GM18907 (cell line): ENCODE measurements around the gene PWWP2B.
"Not testable (repeated sequence)": the region's sequence is repeated elsewhere in the genome, so short reads cannot be mapped to it uniquely, and the experiment has no call there.

Experiments
- ATAC-seq: cut with Tn5 transposase; IDR thresholded peaks from one replicate; pipeline ENCODE4 v1.9.1; 2021; ENCODE audit warnings: mild to moderate bottlenecking, moderate library complexity; ENCODE audit not compliant: unreplicated experiment

Gene PWWP2B

DNA sequence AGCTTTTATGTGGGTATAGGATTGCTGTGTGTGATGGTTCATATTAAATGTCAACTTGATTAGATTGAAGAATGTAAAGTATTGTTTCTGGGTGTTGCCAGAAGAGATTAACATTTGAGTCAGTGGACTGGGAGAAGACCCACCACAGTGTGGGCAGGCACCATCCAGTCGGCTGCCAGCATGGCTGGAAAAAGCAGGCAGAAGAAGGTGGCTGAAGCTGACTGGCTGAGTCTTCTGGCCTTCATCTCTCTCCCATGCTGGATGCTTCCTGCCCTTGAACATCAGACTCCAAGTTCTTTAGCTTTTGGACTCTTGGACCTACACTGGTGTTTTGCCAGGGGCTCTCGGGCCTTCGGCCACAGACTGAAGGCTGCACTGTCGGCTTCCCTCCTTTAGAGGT is 16.0 kb upstream of the PWWP2B start:
- ATAC-seq = not testable (repeated sequence)

GRCh38 chr10:132381741-132382140 is 15.3 kb upstream of the PWWP2B start:
- ATAC-seq = no peak

GRCh38 chr10:132382231-132382922 is 14.6 kb upstream of the PWWP2B start:
- no peak for ATAC-seq

GRCh38 chr10:132383101-132383500 is 13.9 kb upstream of the PWWP2B start:
- no peak for ATAC-seq

DNA sequence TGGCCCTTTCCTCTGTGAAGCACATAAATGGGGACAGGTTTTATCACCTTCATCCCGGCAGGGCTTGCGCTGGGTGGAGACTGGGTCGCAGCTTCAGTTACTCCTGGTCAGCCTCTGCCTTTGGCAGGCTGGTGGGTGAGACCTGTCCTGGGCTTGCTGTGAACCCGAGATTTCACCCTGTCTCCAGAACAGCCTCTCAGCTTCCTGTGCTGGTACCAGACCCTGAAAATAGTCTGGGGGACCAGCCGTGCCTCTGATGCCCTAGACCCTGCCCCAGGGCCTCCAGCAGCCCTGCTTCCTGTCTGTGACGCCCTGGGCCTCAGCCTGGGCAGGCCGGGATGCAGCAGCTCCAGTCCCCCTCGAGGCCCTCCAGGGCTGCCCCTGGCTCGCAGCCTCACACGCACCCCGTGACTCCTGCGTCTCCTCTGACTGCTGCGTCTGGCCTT is 13.2 kb upstream of the PWWP2B start:
- no peak for ATAC-seq

DNA sequence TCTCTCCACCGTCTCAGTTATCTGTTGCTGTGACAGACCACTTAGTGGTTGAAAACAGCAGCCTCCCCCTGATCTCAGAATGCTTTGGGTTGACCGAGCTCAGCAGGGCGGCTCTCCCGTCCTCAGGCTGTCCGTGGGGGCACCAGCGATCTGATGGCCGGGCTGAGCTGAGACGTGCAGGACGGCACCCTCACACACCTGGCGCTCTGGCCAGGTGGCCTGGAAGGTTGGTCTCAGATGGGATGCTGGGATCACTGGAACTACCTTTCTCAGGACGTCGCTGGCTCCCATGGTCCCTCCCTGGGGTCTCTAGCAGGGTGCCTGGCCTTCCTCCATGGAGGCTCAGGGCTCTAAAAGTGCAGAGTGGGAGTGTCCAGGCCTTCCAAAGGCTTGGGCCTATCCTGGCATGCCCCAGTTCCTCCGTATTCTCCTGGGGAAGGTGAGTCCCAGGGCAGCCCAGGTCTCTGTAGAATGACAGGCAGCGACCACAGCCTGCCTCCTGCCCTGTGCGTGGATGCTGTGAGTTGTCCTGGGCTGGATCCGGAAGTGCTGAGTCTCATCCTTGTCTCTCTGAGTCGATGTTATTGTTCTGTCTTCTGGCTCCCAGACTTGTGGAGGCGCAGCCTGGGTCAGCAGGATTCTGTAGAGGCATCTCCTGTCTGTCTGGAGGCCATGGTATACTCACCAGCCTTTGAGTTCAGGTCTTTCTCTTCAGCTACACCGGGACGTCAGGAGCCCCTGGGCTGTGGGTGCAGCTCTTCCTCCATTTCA is 12.2 kb upstream of the PWWP2B start:
- no peak for ATAC-seq

GRCh38 chr10:132385389-132385667 is 11.7 kb upstream of the PWWP2B start:
- ATAC-seq = no peak

DNA sequence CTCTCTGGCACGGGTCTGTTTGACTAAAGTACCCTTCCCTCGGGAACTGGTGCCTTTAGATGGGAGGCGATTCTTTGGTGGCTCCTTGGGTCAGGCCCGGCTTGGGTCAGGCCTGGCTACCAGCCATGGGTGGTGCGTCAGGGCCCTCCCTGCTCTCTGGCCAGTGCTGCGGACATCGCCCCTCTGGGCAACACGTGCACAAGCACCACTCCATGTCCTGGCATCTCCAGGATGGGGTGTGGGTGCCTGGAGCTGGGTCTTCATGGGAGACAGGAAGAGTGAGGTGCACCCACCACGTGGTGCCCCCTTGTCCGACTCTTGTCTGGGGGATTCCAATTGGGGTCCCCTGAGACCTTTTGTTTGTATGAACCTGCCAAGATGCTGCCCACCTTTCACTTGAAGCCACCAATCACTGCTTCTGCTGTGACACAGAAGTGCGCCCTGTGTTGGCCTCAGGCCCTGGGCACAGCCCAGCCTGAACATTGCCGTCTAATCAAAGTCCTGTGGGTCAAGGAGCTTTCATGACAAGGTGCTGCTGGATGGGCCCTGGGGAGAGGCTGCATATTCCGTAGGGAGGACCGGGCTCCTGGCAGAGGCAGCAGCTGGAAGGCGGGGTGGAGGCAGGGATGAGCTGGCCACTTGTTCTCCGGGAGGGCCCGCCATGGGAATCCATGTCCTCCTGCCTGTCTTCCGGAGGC is 11.1 kb upstream of the PWWP2B start:
- no peak for ATAC-seq

DNA sequence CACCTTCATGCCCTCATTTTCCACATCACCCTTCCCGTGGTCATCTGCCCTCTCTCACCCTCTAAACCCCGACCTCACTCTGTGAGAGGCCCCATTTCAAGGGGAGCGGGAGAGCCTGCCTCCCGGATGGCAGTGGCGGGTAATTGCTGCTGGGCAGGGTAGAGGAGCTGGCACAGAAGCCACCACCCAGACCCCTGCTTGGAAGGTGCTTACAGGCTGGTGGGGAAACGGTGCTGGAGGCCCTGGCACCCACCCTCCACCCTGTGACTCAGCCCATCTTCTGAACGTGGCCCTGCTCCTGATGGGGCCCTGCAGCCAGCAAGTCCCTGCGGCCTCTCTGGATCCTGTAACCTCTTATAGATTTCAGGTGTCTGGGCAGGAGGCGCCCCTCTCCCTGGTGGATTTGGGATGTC is 10.6 kb upstream of the PWWP2B start:
- ATAC-seq = no peak

DNA sequence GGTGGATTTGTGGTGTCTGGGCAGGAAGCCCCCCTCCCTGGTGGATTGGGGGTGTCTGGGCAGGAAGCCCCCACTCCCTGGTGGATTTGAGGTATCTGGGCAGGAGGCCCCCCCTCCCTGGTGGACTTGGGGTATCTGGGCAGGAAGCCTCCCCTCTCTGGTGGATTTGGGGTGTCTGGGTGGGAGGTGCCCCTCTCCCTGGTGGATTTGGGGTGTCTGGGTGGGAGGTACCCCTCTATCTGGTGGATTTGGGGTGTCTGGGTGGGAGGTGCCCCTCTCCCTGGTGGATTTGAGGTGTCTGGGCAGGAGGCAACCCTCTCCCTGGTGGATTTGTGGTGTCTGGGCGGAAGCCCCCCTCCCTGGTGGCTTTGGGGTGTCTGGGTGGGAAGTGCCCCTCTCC is 10.1 kb upstream of the PWWP2B start:
- not testable (repeated sequence) for ATAC-seq

DNA sequence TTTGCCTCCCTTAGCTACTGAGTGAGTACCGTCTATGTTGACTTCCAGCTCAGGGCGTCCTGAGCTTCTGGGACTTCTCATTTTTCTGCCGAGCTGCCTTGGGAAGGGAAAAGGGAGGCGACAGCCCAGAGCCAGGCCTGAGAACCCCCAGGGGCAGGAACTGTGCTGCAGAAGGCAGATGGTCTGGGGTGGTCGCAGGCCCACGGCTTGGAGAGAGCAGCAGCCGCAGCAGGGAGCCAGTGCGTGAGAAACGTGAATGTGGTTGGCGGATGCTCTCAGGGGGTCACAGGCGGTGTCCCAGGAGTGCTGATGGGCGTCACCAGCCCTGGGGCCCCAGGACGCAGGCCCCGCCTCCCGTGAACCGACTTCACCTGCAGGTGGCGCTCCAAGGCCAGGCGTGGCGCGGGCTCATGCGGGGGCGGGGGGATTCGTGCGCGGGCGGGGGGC is 9.2 kb upstream of the PWWP2B start:
- no peak for ATAC-seq

- no peak for ATAC-seq
Observed at GRCh38 chr10:132388891-132389432, 8.0 kb upstream of the PWWP2B start.

- no peak for ATAC-seq
Observed at GRCh38 chr10:132389433-132390169, 7.4 kb upstream of the PWWP2B start.

GRCh38 chr10:132390170-132390920 is 6.7 kb upstream of the PWWP2B start:
- ATAC-seq = no peak

- no peak for ATAC-seq
Observed at GRCh38 chr10:132390921-132391675, 5.9 kb upstream of the PWWP2B start.

- no peak for ATAC-seq
Observed at GRCh38 chr10:132391676-132392020, 5.4 kb upstream of the PWWP2B start.

- ATAC-seq = no peak
Observed at GRCh38 chr10:132392184-132392800, 4.7 kb upstream of the PWWP2B start.

- no peak for ATAC-seq
Observed at GRCh38 chr10:132392811-132393694, 3.9 kb upstream of the PWWP2B start.
